ENCODE data around the gene SSC5D.
"Not testable (repeated sequence)": the region's sequence is repeated elsewhere in the genome, so short reads cannot be mapped to it uniquely, and the experiment has no call there.

SSC5D gene

DNA sequence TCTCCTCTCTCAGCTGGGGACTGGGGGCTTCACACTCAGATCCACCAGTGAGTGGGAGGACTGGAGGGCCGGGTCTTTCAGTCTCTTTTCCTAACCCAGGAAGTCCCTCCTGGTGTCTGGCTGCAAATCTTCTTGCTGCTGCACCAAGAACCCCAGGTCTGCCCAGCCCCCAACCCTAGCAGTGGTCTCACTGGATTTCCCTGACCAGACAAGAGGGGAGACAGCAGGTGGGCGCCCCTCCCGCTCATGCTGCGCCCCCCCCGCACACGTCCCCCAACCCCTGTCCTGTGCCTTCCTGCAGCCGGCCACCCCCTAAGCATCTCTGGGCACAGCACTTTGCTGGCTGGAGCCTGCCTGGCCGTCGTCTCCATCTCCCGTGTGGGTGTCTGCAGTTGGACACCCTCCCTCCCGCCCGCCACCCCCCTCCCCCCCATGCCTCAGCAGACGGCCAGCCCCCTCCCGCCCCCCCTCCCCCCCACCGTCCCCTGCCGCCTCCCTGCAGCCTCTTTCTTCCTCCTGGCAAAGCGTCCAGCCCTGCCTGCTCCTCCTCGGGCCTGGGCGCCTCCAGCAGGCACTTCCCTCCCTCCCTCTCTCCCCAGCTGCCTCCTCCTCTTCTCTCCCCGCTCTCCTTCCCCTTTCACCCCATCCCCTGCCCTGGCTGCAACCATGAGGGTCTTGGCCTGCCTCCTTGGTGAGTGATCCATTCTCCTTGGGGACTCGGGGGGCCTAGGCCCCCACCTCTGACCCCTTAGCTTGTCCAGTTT lies at the start of gene SSC5D:
Gene SSC5D (plus strand): TSS at position 513 of the 764 bp plus-strand sequence. CDS start 154 bp downstream, at position 667.
- peak within 1 kb of the TSS in 20 of 21 experiments; percentile 45 to 89 (median 80) for H3K27ac ChIP-seq
- H3K4me3 ChIP-seq, result no peak within 1 kb of the TSS

GRCh38 chr19:55439052-55439451 lies 49.2 kb upstream of the SSC5D start:
- Histone ChIP-seq H3K27ac (no peak overlapping the region), H3K4me3 (no peak overlapping the region)

DNA sequence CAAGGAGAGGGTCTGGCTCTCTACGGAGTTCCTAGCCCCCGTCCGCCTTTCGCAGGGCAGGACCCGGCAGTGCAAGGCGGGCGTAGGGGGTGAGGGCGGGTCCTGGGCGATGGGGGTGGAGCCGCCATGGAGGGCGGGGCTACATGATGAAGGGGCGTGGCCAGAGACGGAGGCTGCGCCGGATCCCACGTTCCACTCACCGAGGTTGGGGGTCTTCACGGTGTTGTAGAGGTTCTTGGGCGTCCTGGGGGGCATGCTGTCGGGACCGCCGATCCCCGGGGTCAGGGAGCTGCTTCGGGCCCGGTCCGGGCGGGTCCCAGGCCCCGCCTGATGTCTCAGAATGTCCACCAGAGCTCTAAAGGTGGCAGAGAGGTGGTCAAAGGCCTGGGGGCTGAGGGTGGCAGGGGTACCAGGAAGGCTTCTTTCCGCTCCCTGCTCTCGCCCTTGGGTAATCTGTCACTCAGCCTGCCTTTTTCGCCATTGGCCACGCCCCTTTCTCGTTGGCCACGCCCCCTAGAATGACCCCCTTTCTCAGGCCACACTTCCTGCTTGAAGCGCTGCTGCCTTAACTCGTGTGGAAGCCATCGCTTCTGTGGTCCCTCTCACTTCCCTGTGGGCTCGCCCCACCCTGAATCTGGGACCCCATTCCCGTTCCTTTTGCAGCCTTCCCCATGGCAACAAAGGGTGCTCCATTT lies 47.7 kb upstream of the SSC5D start:
- Histone ChIP-seq H3K27ac (no peak overlapping the region), H3K4me3 (no peak overlapping the region)

- no peak overlapping the region for H3K4me3 ChIP-seq
Observed at GRCh38 chr19:55441319-55441691, 46.9 kb upstream of the SSC5D start.

DNA sequence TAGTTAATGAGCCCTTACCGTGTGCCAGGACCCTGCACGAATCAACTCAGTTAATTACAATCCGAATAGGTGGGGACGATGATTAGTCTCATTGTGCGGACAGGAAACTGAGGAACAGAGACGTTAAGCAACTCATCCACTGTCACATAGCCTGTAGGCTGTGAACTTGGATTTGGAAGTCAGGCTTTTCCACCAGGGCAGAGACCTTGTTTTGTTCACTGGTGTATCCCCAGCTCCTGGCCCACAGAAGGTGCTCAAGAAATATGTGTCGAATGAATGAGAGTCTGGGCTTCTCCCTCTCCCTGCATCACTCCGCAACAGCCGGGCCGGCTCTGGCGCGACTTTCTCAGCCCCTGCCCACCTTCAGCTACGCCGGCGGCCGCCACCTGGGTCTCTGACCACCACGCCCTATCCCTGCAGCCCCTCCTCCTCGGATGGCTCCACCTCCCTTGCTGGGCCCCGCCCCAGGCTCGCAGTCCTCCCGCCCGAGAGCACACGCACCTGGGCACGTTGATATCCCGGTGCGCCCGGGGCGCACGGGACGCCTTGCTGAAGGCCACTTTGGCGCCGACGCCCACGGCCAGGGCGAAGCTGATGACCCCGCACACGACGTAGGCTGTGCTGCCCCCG lies 46.4 kb upstream of the SSC5D start:
- H3K4me3 ChIP-seq, result peak overlapping the region in 1 of 7 experiments; percentile 12

More at GRCh38 chr19:55441319-55441691, 46.9 kb upstream of the SSC5D start:
- no peak overlapping the region for H3K27ac ChIP-seq

GRCh38 chr19:55442372-55442961 lies 45.8 kb upstream of the SSC5D start:
- peak overlapping the region in 1 of 7 experiments; percentile 12 for H3K4me3 ChIP-seq
- H3K27ac ChIP-seq, result no peak overlapping the region

More for the DNA sequence above, 46.4 kb upstream of the SSC5D start:
- H3K27ac ChIP-seq, result no peak overlapping the region

DNA sequence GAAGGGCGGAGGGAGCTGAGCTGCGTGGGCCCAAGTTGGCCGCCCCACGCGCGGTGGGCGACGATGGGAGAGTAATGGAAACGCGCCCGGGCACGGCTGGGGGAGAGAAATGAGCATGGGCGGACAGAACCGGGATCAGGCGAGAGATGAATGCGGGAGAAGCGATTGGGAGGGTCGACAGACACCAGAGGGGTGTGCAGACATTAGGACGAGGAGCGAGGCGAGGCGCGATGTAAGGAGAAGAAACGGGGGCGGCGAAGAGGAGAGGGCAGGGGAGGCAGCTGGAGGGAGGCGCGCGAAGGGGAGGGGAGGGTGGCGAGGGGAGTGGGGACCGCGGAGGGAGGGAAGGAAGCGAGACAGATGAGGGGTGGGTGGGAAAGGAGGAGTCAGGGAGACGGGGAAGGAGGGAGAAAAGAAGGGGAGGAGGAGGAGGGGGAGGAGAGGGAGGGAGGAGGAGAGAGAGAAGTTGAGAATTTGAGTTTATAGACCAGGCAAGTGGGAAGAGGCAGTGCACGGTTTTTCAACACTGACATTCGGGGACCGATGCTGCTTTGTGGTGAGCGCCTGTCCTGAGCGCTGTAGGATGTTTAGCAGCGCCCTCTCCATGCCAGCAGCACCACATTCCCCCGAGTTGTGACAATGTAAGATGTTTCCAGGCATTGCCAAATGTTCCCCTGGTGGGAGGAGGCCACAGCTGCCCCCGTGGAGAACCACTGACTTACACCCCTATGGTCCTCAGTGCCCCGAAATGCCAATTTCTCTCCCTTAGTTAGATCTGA lies 45.0 kb upstream of the SSC5D start, which contains the start of gene SHISA7:
Gene SHISA7 (minus strand): TSS at position 256 of the 779 bp plus-strand sequence. CDS start 437 bp downstream, outside the sequence.
- Histone ChIP-seq H3K27ac (no peak within 1 kb of the TSS), H3K4me3 (peak within 1 kb of the TSS in 1 of 7 experiments; percentile 12)

GRCh38 chr19:55443824-55444480 lies 44.3 kb upstream of the SSC5D start:
- no peak overlapping the region for H3K27ac ChIP-seq

DNA sequence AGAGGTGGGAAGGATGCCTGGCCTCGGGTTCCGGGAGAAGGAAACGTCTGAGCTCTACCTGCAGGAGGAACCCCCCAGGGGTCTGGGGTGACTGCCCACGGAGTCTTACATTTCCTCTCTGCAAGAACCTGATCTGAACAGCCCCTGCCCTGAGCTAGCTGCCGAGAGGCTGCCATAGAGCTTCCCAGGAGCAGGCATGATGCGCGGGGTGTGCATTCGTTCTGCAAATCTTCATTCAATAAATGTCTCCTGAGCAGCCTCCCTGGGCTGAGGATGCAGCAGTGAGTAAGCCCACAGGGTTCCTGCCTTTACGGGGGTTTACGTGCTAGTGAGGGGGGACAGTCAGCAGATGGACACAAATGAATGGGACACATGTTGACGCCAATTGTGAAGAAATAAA lies 43.6 kb upstream of the SSC5D start:
- no peak overlapping the region for H3K27ac ChIP-seq
- H3K4me3 ChIP-seq, result no peak overlapping the region

More at GRCh38 chr19:55443824-55444480, 44.3 kb upstream of the SSC5D start:
- no peak overlapping the region for H3K4me3 ChIP-seq

DNA sequence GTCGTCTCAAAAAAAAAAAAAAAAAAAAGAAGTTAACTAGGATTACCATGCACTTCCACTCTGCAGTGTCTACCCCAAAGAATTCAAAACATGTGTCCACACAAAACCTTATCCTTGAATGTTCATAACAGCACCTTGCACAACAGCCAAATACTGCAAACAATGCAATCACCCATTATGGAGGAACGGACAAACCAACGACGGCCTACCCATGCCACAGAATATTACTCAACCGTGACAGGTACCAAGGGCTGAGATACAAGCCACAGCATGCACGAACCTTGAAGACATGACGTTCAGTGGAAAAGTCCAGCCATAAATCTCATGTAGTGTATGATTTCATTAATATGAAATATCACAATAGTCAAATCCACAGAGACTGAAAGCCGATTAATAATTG lies 42.2 kb upstream of the SSC5D start:
- H3K4me3 ChIP-seq, result no peak overlapping the region
- no peak overlapping the region for H3K27ac ChIP-seq

DNA sequence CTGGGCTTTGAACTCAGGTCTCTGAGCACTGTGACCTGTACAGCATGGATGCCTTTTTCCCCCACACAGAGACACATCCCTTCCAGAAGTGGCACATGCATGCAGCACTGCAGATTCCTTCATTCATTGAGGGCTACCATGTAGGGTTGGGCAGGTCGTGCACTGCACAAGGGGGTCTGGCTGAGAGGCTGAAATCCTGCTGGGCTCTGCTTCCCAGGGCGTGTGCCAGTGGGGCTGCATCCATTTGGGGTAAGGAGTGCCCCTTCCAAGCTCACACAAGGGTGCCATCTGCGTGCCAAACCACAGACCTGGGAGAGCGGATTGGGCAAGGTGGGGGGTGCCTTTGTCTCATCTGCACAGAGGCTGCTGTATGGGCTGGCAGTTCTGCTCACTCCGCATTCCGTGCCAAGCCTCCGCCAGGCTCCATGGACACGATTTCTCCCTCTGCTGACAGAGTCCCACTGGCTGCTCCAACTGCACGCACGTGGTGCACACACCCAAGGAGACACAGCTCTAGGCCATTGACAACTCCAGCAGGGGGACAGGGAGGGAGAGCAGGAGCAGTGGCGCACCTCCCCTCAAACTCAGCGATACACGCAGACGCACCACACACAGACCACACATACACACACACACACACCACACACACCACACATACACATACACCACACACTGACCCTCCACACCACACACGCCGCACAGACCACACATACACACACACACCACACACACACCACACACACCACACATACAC lies 40.6 kb upstream of the SSC5D start:
- Histone ChIP-seq H3K27ac (no peak overlapping the region), H3K4me3 (no peak overlapping the region)

GRCh38 chr19:55448175-55448490 lies 40.1 kb upstream of the SSC5D start:
- H3K4me3 ChIP-seq, H3K27ac ChIP-seq: not testable (repeated sequence)

- no peak overlapping the region for H3K4me3 ChIP-seq
- no peak overlapping the region for H3K27ac ChIP-seq
Observed at GRCh38 chr19:55449469-55449868, 38.8 kb upstream of the SSC5D start.

- Histone ChIP-seq H3K4me3 (peak overlapping the region in 2 of 7 experiments; percentile 5 to 23), H3K27ac (no peak overlapping the region)
Observed at GRCh38 chr19:55451163-55451964, 36.9 kb upstream of the SSC5D start.

DNA sequence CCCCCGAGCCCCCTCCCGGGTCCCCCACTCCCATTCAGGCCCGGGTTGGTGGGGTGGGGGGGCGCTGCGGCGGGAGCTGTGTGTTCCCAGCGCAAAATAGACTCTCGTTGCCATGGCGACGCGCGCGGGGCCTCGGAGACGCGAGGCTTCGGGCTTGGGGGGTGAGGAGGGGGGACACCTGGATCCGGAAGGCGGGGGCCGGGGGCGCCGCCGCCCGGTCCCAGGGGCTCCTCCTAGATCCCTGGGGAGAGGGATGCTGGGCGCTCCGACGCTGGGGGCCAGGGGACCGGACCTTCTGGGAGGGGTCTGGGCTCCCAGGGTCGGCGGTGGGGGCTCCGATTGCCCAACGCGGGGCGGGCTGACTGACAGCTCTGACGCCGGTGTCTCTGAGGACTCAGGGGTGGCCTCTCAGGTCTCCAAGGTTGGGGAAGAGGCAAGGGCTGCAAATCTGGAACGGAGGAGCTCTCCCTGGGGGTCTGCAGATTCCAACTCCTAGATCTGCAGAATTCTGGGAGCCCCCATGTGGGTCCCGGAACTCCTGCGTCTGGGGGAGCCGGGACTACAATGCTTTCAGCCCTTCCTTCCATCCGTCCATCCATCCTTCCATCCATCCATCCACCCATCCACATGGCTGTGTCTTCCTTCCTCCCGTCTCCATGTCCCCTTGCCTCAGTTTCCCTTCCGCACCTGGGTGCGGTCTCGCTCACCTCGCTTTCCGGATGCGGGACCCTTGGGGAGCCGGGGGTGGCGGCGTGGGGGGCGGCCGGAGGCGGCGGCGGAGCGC lies 36.1 kb upstream of the SSC5D start:
- H3K27ac ChIP-seq, result no peak overlapping the region
- H3K4me3 ChIP-seq, result peak overlapping the region in 3 of 7 experiments; percentile 14 to 23 (median 15)

DNA sequence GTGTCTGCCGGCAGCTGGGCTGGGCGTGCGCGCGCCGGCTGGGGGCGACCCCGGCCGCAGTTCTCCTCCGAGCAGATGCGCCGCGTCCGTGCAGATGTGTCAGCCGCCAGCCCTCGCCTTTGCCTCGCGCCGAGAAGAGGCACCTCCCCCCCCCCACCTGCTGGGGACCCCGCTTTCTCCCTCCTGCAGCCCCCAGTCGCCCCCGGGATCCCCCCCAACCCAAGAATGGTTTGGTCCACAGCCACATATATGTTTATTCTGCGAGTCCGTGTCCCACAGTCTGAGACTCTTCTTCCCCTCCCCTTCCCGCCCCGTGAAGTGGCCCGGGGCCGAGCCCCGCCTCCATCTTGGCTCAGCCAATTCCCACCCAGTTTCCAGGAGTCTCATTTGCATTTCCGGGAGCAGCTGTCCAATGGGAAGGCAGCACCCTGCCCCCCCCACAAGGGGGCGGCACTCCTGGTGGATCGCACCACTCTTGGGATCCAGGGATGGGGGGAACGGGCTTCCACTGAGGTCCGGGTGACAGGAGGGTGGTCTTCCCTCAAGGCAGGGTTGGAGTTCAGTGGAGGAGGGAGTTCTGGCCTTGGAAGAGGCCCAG lies 35.4 kb upstream of the SSC5D start:
- Histone ChIP-seq H3K27ac (no peak overlapping the region), H3K4me3 (peak overlapping the region in 3 of 7 experiments; percentile 14 to 23 (median 15))
